Measurements from ENCODE around the gene HP1BP3.

Gene HP1BP3

GRCh38 chr1:20712215-20712577 is 74.9 kb downstream of the HP1BP3 start:
- H2AK5ac ChIP-seq (ENCODE audit: low read length, severe bottlenecking): no peak overlapping the region
- no peak overlapping the region for H3K9ac ChIP-seq (ENCODE audit: low read length)
- DNase-seq: no peak
- no peak overlapping the region for H3K4me2 ChIP-seq (ENCODE audit: low read length, poor library complexity, severe bottlenecking)
- peaks cover 23% of the 10 kb centered on the region for H3K4me1 ChIP-seq (ENCODE audit: control insufficient read depth, insufficient read depth, low read depth, low read length)
- peaks cover 0 to 27% of the 10 kb centered on the region in 2 experiments for H3K27me3 ChIP-seq (ENCODE audit: control insufficient read depth in 1 of 2, insufficient read depth in 1 of 2, low read length in 2 of 2)
- no peak overlapping the region for H3K14ac ChIP-seq (ENCODE audit: low read length in 2 of 2)
- H2BK5ac ChIP-seq (ENCODE audit: low read depth, low read length, poor library complexity, severe bottlenecking): no peak overlapping the region
- no peak overlapping the region for H2BK120ac ChIP-seq (ENCODE audit: low read depth, low read length)
- no peak overlapping the region for H3K27ac ChIP-seq (ENCODE audit: low read length, poor library complexity, severe bottlenecking)
- no peak overlapping the region for H2BK12ac ChIP-seq (ENCODE audit: low read length in 2 of 2)
- no peak overlapping the region for H4K8ac ChIP-seq (ENCODE audit: low read length)
- no peaks in the 10 kb centered on the region for H3K79me1 ChIP-seq (replicated peaks; ENCODE audit: low read length, poor library complexity, severe bottlenecking)
- no peak overlapping the region for H3K4ac ChIP-seq (ENCODE audit: low read depth in 1 of 2, low read length in 2 of 2)
- H3K18ac ChIP-seq (ENCODE audit: low read depth in 1 of 2, low read length in 2 of 2): no peak overlapping the region
- 58% methylated on average over 1 of the region's 6 CpGs for WGBS
- H3K36me3 ChIP-seq (ENCODE audit: control insufficient read depth in 1 of 2, insufficient read depth in 2 of 2, low read depth in 1 of 2, low read length in 2 of 2): no peaks in the 10 kb centered on the region
- no peak overlapping the region for H4K91ac ChIP-seq (ENCODE audit: low read length)
- no peak overlapping the region for H3K4me3 ChIP-seq (ENCODE audit: insufficient read depth in 1 of 2, low read depth in 1 of 2, low read length in 2 of 2)
- no peaks in the 10 kb centered on the region for H3K9me3 ChIP-seq (ENCODE audit: control insufficient read depth, low read length)
- no peak overlapping the region for H2AFZ ChIP-seq (ENCODE audit: low read depth, low read length)
- H2BK15ac ChIP-seq (ENCODE audit: low read depth, poor library complexity, severe bottlenecking): no peak overlapping the region
- H3K23ac ChIP-seq (ENCODE audit: low read length in 2 of 2): no peak overlapping the region

- Histone ChIP-seq H3K79me1 (replicated peaks; ENCODE audit: low read length, poor library complexity, severe bottlenecking) (no peaks in the 10 kb centered on the region), H2BK5ac (ENCODE audit: low read depth, low read length, poor library complexity, severe bottlenecking) (no peak overlapping the region), H2BK15ac (ENCODE audit: low read depth, poor library complexity, severe bottlenecking) (no peak overlapping the region), H3K9ac (ENCODE audit: low read length) (no peak overlapping the region), H2BK12ac (ENCODE audit: low read length in 2 of 2) (no peak overlapping the region), H3K4me3 (ENCODE audit: insufficient read depth in 1 of 2, low read depth in 1 of 2, low read length in 2 of 2) (no peak overlapping the region), H3K27ac (ENCODE audit: low read length, poor library complexity, severe bottlenecking) (no peak overlapping the region), H3K18ac (ENCODE audit: low read depth in 1 of 2, low read length in 2 of 2) (no peak overlapping the region), H3K27me3 (ENCODE audit: control insufficient read depth in 1 of 2, insufficient read depth in 1 of 2, low read length in 2 of 2) (peaks cover 0 to 21% of the 10 kb centered on the region in 2 experiments), H3K9me3 (ENCODE audit: control insufficient read depth, low read length) (no peaks in the 10 kb centered on the region), H2AFZ (ENCODE audit: low read depth, low read length) (no peak overlapping the region), H4K91ac (ENCODE audit: low read length) (no peak overlapping the region), H3K4ac (ENCODE audit: low read depth in 1 of 2, low read length in 2 of 2) (no peak overlapping the region), H3K36me3 (ENCODE audit: control insufficient read depth in 1 of 2, insufficient read depth in 2 of 2, low read depth in 1 of 2, low read length in 2 of 2) (no peaks in the 10 kb centered on the region), H3K4me1 (ENCODE audit: control insufficient read depth, insufficient read depth, low read depth, low read length) (peaks cover 21% of the 10 kb centered on the region), H3K14ac (ENCODE audit: low read length in 2 of 2) (no peak overlapping the region), H2BK120ac (ENCODE audit: low read depth, low read length) (no peak overlapping the region), H4K8ac (ENCODE audit: low read length) (no peak overlapping the region), H3K23ac (ENCODE audit: low read length in 2 of 2) (peak overlapping the region in 1 of 2 experiments; percentile 47), H3K4me2 (ENCODE audit: low read length, poor library complexity, severe bottlenecking) (no peak overlapping the region), H2AK5ac (ENCODE audit: low read length, severe bottlenecking) (peak overlapping the region; percentile 16)
- DNase-seq: no peak
- 93% methylated on average over 29 of the region's 29 CpGs for WGBS
Measured at GRCh38 chr1:20711285-20712214, 75.6 kb downstream of the HP1BP3 start.

GRCh38 chr1:20710469-20711284 is 76.4 kb downstream of the HP1BP3 start:
- peak overlapping the region; percentile 26 for H2AK5ac ChIP-seq (ENCODE audit: low read length, severe bottlenecking)
- H3K9me3 ChIP-seq (ENCODE audit: control insufficient read depth, low read length): no peaks in the 10 kb centered on the region
- DNase-seq: no peak
- H3K4me1 ChIP-seq (ENCODE audit: control insufficient read depth, insufficient read depth, low read depth, low read length): peaks cover 21% of the 10 kb centered on the region
- H2BK15ac ChIP-seq (ENCODE audit: low read depth, poor library complexity, severe bottlenecking): no peak overlapping the region
- H3K18ac ChIP-seq (ENCODE audit: low read depth in 1 of 2, low read length in 2 of 2): no peak overlapping the region
- H3K79me1 ChIP-seq (replicated peaks; ENCODE audit: low read length, poor library complexity, severe bottlenecking): no peaks in the 10 kb centered on the region
- no peak overlapping the region for H3K4me3 ChIP-seq (ENCODE audit: insufficient read depth in 1 of 2, low read depth in 1 of 2, low read length in 2 of 2)
- H4K8ac ChIP-seq (ENCODE audit: low read length): no peak overlapping the region
- no peak overlapping the region for H2BK5ac ChIP-seq (ENCODE audit: low read depth, low read length, poor library complexity, severe bottlenecking)
- no peak overlapping the region for H2AFZ ChIP-seq (ENCODE audit: low read depth, low read length)
- H3K27ac ChIP-seq (ENCODE audit: low read length, poor library complexity, severe bottlenecking): peak overlapping the region; percentile 4
- H3K9ac ChIP-seq (ENCODE audit: low read length): no peak overlapping the region
- H3K27me3 ChIP-seq (ENCODE audit: control insufficient read depth in 1 of 2, insufficient read depth in 1 of 2, low read length in 2 of 2): peaks cover 0 to 14% of the 10 kb centered on the region in 2 experiments
- H2BK12ac ChIP-seq (ENCODE audit: low read length in 2 of 2): no peak overlapping the region
- no peak overlapping the region for H3K14ac ChIP-seq (ENCODE audit: low read length in 2 of 2)
- no peaks in the 10 kb centered on the region for H3K36me3 ChIP-seq (ENCODE audit: control insufficient read depth in 1 of 2, insufficient read depth in 2 of 2, low read depth in 1 of 2, low read length in 2 of 2)
- 84% methylated on average over 15 of the region's 18 CpGs for WGBS
- H2BK120ac ChIP-seq (ENCODE audit: low read depth, low read length): no peak overlapping the region
- no peak overlapping the region for H3K4ac ChIP-seq (ENCODE audit: low read depth in 1 of 2, low read length in 2 of 2)
- no peak overlapping the region for H3K4me2 ChIP-seq (ENCODE audit: low read length, poor library complexity, severe bottlenecking)
- no peak overlapping the region for H3K23ac ChIP-seq (ENCODE audit: low read length in 2 of 2)
- peak overlapping the region; percentile 50 for H4K91ac ChIP-seq (ENCODE audit: low read length)

- DNase-seq: no peak
- no peaks in the 10 kb centered on the region for H3K79me1 ChIP-seq (replicated peaks; ENCODE audit: low read length, poor library complexity, severe bottlenecking)
Measured at GRCh38 chr1:20709868-20710267, 77.2 kb downstream of the HP1BP3 start.

More at GRCh38 chr1:20709868-20710267, 77.2 kb downstream of the HP1BP3 start:
- peaks cover 21% of the 10 kb centered on the region for H3K4me1 ChIP-seq (ENCODE audit: control insufficient read depth, insufficient read depth, low read depth, low read length)
- H3K18ac ChIP-seq (ENCODE audit: low read depth in 1 of 2, low read length in 2 of 2): no peak overlapping the region
- no peak overlapping the region for H3K27ac ChIP-seq (ENCODE audit: low read length, poor library complexity, severe bottlenecking)
- H2AFZ ChIP-seq (ENCODE audit: low read depth, low read length): no peak overlapping the region
- peaks cover 0 to 1% of the 10 kb centered on the region in 2 experiments for H3K36me3 ChIP-seq (ENCODE audit: control insufficient read depth in 1 of 2, insufficient read depth in 2 of 2, low read depth in 1 of 2, low read length in 2 of 2)
- no peak overlapping the region for H2BK15ac ChIP-seq (ENCODE audit: low read depth, poor library complexity, severe bottlenecking)
- H3K9me3 ChIP-seq (ENCODE audit: control insufficient read depth, low read length): no peaks in the 10 kb centered on the region
- no peak overlapping the region for H3K23ac ChIP-seq (ENCODE audit: low read length in 2 of 2)
- H3K27me3 ChIP-seq (ENCODE audit: control insufficient read depth in 1 of 2, insufficient read depth in 1 of 2, low read length in 2 of 2): peaks cover 0 to 14% of the 10 kb centered on the region in 2 experiments
- no peak overlapping the region for H3K4me3 ChIP-seq (ENCODE audit: insufficient read depth in 1 of 2, low read depth in 1 of 2, low read length in 2 of 2)
- no peak overlapping the region for H2BK12ac ChIP-seq (ENCODE audit: low read length in 2 of 2)
- no peak overlapping the region for H3K14ac ChIP-seq (ENCODE audit: low read length in 2 of 2)
- no peak overlapping the region for H2AK5ac ChIP-seq (ENCODE audit: low read length, severe bottlenecking)
- H3K4ac ChIP-seq (ENCODE audit: low read depth in 1 of 2, low read length in 2 of 2): no peak overlapping the region
- H4K91ac ChIP-seq (ENCODE audit: low read length): no peak overlapping the region
- H2BK5ac ChIP-seq (ENCODE audit: low read depth, low read length, poor library complexity, severe bottlenecking): no peak overlapping the region
- no peak overlapping the region for H2BK120ac ChIP-seq (ENCODE audit: low read depth, low read length)
- 100% methylated on average over 3 of the region's 3 CpGs for WGBS
- no peak overlapping the region for H3K9ac ChIP-seq (ENCODE audit: low read length)
- no peak overlapping the region for H3K4me2 ChIP-seq (ENCODE audit: low read length, poor library complexity, severe bottlenecking)
- H4K8ac ChIP-seq (ENCODE audit: low read length): no peak overlapping the region

All from mesenchymal stem cell (in vitro differentiated cells and primary cell).